ENCODE data around the gene RND1.

RND1 gene

GRCh38 chr12:48901278-48901677, 35.6 kb upstream of the RND1 start:
- H3K4me3 ChIP-seq (ENCODE audit: low read depth, low read length) = no peak overlapping the region
- no peak for TF ChIP-seq MYC (IDR thresholded peaks at IDR 0.05; ENCODE audit: low read depth, low read length)
- TF ChIP-seq POLR2A (IDR thresholded peaks at IDR 0.05; ENCODE audit: extremely low read depth, insufficient read length) = no peak
- TF ChIP-seq CTCF (IDR thresholded peaks at IDR 0.05; ENCODE audit: low read depth, low read length) = no peak
- TF ChIP-seq MAX (IDR thresholded peaks at IDR 0.05; ENCODE audit: low read depth, low read length) = no peak
- no peak for DNase-seq (ENCODE audit: low read depth)

- TF ChIP-seq CTCF (IDR thresholded peaks at IDR 0.05; ENCODE audit: low read depth, low read length) = no peak
- TF ChIP-seq POLR2A (IDR thresholded peaks at IDR 0.05; ENCODE audit: extremely low read depth, insufficient read length) = no peak
- no peak for TF ChIP-seq MYC (IDR thresholded peaks at IDR 0.05; ENCODE audit: low read depth, low read length)
- TF ChIP-seq MAX (IDR thresholded peaks at IDR 0.05; ENCODE audit: low read depth, low read length) = no peak
- DNase-seq (ENCODE audit: low read depth) = no peak
- H3K4me3 ChIP-seq (ENCODE audit: low read depth, low read length) = no peak overlapping the region
These were observed 34.0 kb upstream of the RND1 start for GRCh38 chr12:48899651-48900050.

- no peak overlapping the region for H3K4me3 ChIP-seq (ENCODE audit: low read depth, low read length)
- TF ChIP-seq CTCF (IDR thresholded peaks at IDR 0.05; ENCODE audit: low read depth, low read length) (no peak), MYC (IDR thresholded peaks at IDR 0.05; ENCODE audit: low read depth, low read length) (no peak)
- no peak for DNase-seq (ENCODE audit: low read depth)
These were observed 28.6 kb upstream of the RND1 start for GRCh38 chr12:48894271-48894670.

GRCh38 chr12:48890657-48891418, 25.2 kb upstream of the RND1 start:
- H3K4me3 ChIP-seq (ENCODE audit: low read depth, low read length) = no peak overlapping the region
- DNase-seq (ENCODE audit: low read depth) = peak; percentile 76
- TF ChIP-seq POLR2A (IDR thresholded peaks at IDR 0.05; ENCODE audit: extremely low read depth, insufficient read length) = no peak
- peak; percentile 16; the same call in 1 of the 2 replicates for TF ChIP-seq MAX (IDR thresholded peaks at IDR 0.05; ENCODE audit: low read depth, low read length)
- peak; percentile 90 for TF ChIP-seq CTCF (IDR thresholded peaks at IDR 0.05; ENCODE audit: low read depth, low read length)
- no peak for TF ChIP-seq MYC (IDR thresholded peaks at IDR 0.05; ENCODE audit: low read depth, low read length)

- no peak for DNase-seq (ENCODE audit: low read depth)
- TF ChIP-seq POLR2A (IDR thresholded peaks at IDR 0.05; ENCODE audit: extremely low read depth, insufficient read length) = no peak
- no peak for TF ChIP-seq MYC (IDR thresholded peaks at IDR 0.05; ENCODE audit: low read depth, low read length)
- no peak for TF ChIP-seq CTCF (IDR thresholded peaks at IDR 0.05; ENCODE audit: low read depth, low read length)
- no peak for TF ChIP-seq MAX (IDR thresholded peaks at IDR 0.05; ENCODE audit: low read depth, low read length)
- H3K4me3 ChIP-seq (ENCODE audit: low read depth, low read length) = no peak overlapping the region
These were observed 24.0 kb upstream of the RND1 start for GRCh38 chr12:48889679-48890078.

Measured in NB4 (cell line).